Loucy (cell line): ENCODE data around the gene MRPS11.

Experiments used
- H2AFZ ChIP-seq: fragments of 200-600 bp; sonication (generic); 2 replicates; pipeline ENCODE4 v1.6.0; 2016; ENCODE audit warnings: antibody characterized with exemption, mild to moderate bottlenecking, low read length, moderate library complexity
- H3F3A ChIP-seq: fragments of 200-600 bp; 2 replicates; pipeline ENCODE4 v1.6.0; 2016; ENCODE audit warnings: antibody characterized with exemption, low read depth, mild to moderate bottlenecking
- H3K27me3 ChIP-seq: fragments of 200-600 bp; sonication (generic); 2 replicates; pipeline ENCODE4 v1.6.1; 2014; ENCODE audit warnings: low read length, mild to moderate bottlenecking; ENCODE audit not compliant: insufficient read depth, poor library complexity, severe bottlenecking
- H3K36me3 ChIP-seq: fragments of 200-600 bp; sonication (generic); 2 replicates; pipeline ENCODE4 v1.6.1; 2016; ENCODE audit warnings: low read length; ENCODE audit not compliant: insufficient read depth
- H3K4me1 ChIP-seq: fragments of 200-600 bp; sonication (generic); 2 replicates; pipeline ENCODE4 v1.5.1; 2014; ENCODE audit warnings: low read length, mild to moderate bottlenecking; ENCODE audit not compliant: insufficient read depth, poor library complexity, severe bottlenecking
- H3K4me2 ChIP-seq: fragments of 200-600 bp; sonication (generic); 2 replicates; pipeline ENCODE4 v1.6.0; 2014; ENCODE audit warnings: antibody characterized with exemption, low read length, low read depth, mild to moderate bottlenecking; ENCODE audit not compliant: poor library complexity, severe bottlenecking
- H3K4me3 ChIP-seq: fragments of 200-600 bp; sonication (generic); 2 replicates; pipeline ENCODE4 v1.5.1; 2014; ENCODE audit warnings: low read length, mild to moderate bottlenecking, mixed read lengths; ENCODE audit not compliant: poor library complexity, severe bottlenecking
- H3K79me2 ChIP-seq: fragments of 200-600 bp; sonication (generic); 2 replicates; pipeline ENCODE4 v1.6.1; 2014; ENCODE audit warnings: low read length; ENCODE audit not compliant: insufficient read depth
- H3K9ac ChIP-seq: fragments of 200-600 bp; sonication (generic); 2 replicates; pipeline ENCODE4 v1.6.0; 2014; ENCODE audit warnings: mild to moderate bottlenecking, low read depth, low read length, moderate library complexity; ENCODE audit not compliant: poor library complexity, severe bottlenecking
- H3K9me2 ChIP-seq: fragments of 200-600 bp; sonication (generic); replicated peaks from 2 replicates; pipeline ENCODE4 v1.6.1; 2016; ENCODE audit warnings: low read depth, low read length, mixed read lengths
- H3K9me3 ChIP-seq: fragments of 200-600 bp; sonication (generic); 2 replicates; pipeline ENCODE4 v1.6.1; 2014; ENCODE audit warnings: mild to moderate bottlenecking, antibody characterized with exemption, low read length, low read depth; ENCODE audit not compliant: insufficient read depth
- H4K20me1 ChIP-seq: fragments of 200-600 bp; sonication (generic); 2 replicates; pipeline ENCODE4 v1.6.0; 2014; ENCODE audit warnings: antibody characterized with exemption, low read length, mild to moderate bottlenecking; ENCODE audit not compliant: insufficient read depth, poor library complexity, severe bottlenecking
- CTCF ChIP-seq: fragments of 200-600 bp; sonication (generic); conservative IDR thresholded peaks from 2 replicates; pipeline ENCODE4 v1.5.1; 2014; ENCODE audit warnings: mild to moderate bottlenecking, antibody characterized with exemption, low read length
- EZH2phosphoT487 ChIP-seq: fragments of 200-600 bp; IDR thresholded peaks from 2 replicates; pipeline ENCODE4 v1.6.1; 2018; ENCODE audit warnings: antibody characterized with exemption, mild to moderate bottlenecking, moderate library complexity, borderline replicate concordance

Gene MRPS11

GRCh38 chr15:88454236-88454635 is 13.3 kb upstream of the MRPS11 start:
- TF ChIP-seq EZH2phosphoT487, result no peak
- TF ChIP-seq CTCF, result no peak
- H3K4me2 ChIP-seq, result no peak overlapping the region
- H3K36me3 ChIP-seq, result peaks cover 12% of the 10 kb centered on the region; the same call in 1 of the 2 replicates
- no peak overlapping the region for H2AFZ ChIP-seq
- no peaks in the 10 kb centered on the region for H3K27me3 ChIP-seq
- H4K20me1 ChIP-seq, result no peaks in the 10 kb centered on the region
- H3K9me3 ChIP-seq, result no peaks in the 10 kb centered on the region
- H3F3A ChIP-seq, result no peaks in the 10 kb centered on the region
- no peaks in the 10 kb centered on the region for H3K4me1 ChIP-seq
- H3K9ac ChIP-seq, result no peak overlapping the region
- no peaks in the 10 kb centered on the region for H3K79me2 ChIP-seq
- no peak overlapping the region for H3K4me3 ChIP-seq
- H3K9me2 ChIP-seq, result no peaks in the 10 kb centered on the region

GRCh38 chr15:88454867-88455810 is 12.4 kb upstream of the MRPS11 start:
- no peaks in the 10 kb centered on the region for H3F3A ChIP-seq
- no peaks in the 10 kb centered on the region for H3K9me3 ChIP-seq
- no peak overlapping the region for H3K4me2 ChIP-seq
- H3K9me2 ChIP-seq, result no peaks in the 10 kb centered on the region
- no peak overlapping the region for H2AFZ ChIP-seq
- H3K79me2 ChIP-seq, result no peaks in the 10 kb centered on the region
- H4K20me1 ChIP-seq, result no peaks in the 10 kb centered on the region
- no peak overlapping the region for H3K4me3 ChIP-seq
- H3K36me3 ChIP-seq, result peaks cover 22% of the 10 kb centered on the region; the same call in 1 of the 2 replicates
- no peaks in the 10 kb centered on the region for H3K4me1 ChIP-seq
- TF ChIP-seq EZH2phosphoT487, result no peak
- peak; percentile 89 for TF ChIP-seq CTCF
- H3K9ac ChIP-seq, result no peak overlapping the region
- H3K27me3 ChIP-seq, result no peaks in the 10 kb centered on the region

- no peaks in the 10 kb centered on the region for H3K4me1 ChIP-seq
- no peaks in the 10 kb centered on the region for H3K9me2 ChIP-seq
- H3K9me3 ChIP-seq, result no peaks in the 10 kb centered on the region
- no peaks in the 10 kb centered on the region for H3K79me2 ChIP-seq
- H3K9ac ChIP-seq, result no peak overlapping the region
- no peaks in the 10 kb centered on the region for H4K20me1 ChIP-seq
- H3F3A ChIP-seq, result no peaks in the 10 kb centered on the region
- peaks cover 36% of the 10 kb centered on the region for H3K36me3 ChIP-seq
- H3K4me2 ChIP-seq, result no peak overlapping the region
- TF ChIP-seq EZH2phosphoT487 (no peak), CTCF (no peak)
- H3K4me3 ChIP-seq, result no peak overlapping the region
- no peak overlapping the region for H2AFZ ChIP-seq
- no peaks in the 10 kb centered on the region for H3K27me3 ChIP-seq
Observed at GRCh38 chr15:88456733-88457132, 10.8 kb upstream of the MRPS11 start.
